K562 (cell line): ENCODE measurements around the gene SFXN3. TPM values are rescaled to one million over a fixed set of nuclear protein-coding genes. Genes with fewer than 3 reads are reported as not detected.
A peak's percentile ranks its signal among the peaks of the same experiment; 100 is the strongest.

Source experiments
- ADNP ChIP-seq: fragments of 200-800 bp; sonication (Bioruptor generic); IDR thresholded peaks from 2 replicates; pipeline ENCODE4 v1.6.1; 2016; ENCODE audit warnings: missing genetic modification characterization, missing compliant biosample characterization
- CCAR2 ChIP-seq: fragments of 200-400 bp; formaldehyde crosslinking; IDR thresholded peaks from 2 replicates; pipeline ENCODE4 v1.6.1; 2017; ENCODE audit warnings: mild to moderate bottlenecking, low read depth, low read length
- CHCHD3 ChIP-seq: fragments of 250-450 bp; sonication (Bioruptor Pico); IDR thresholded peaks from 2 replicates; pipeline ENCODE4 v2.1.2; 2022; ENCODE audit warnings: mild to moderate bottlenecking
- ELF4 ChIP-seq: fragments of 450-650 bp; formaldehyde crosslinking; IDR thresholded peaks from 2 replicates; pipeline ENCODE4 v1.4.0; 2022; ENCODE audit warnings: missing genetic modification characterization
- GTF2F1 ChIP-seq: IDR thresholded peaks from 2 replicates; pipeline ENCODE4 v1.6.1; 2011; ENCODE audit warnings: low read depth, low read length, improper control_type of control experiment
- KDM2B ChIP-seq: fragments of 250-450 bp; sonication (Bioruptor Pico); IDR thresholded peaks from 2 replicates; pipeline ENCODE4 v1.8.0; 2021; ENCODE audit warnings: mild to moderate bottlenecking, moderate library complexity
- KLF10 ChIP-seq: fragments of 250-450 bp; sonication (Bioruptor Pico); IDR thresholded peaks from 2 replicates; pipeline ENCODE4 v1.6.1; 2021; ENCODE audit warnings: matching md5 sums
- KLF13 ChIP-seq: fragments of 450-650 bp; IDR thresholded peaks from 2 replicates; pipeline ENCODE4 v1.6.1; 2016; ENCODE audit warnings: missing genetic modification characterization, low read depth, mild to moderate bottlenecking, missing compliant biosample characterization, moderate library complexity, borderline replicate concordance
- LARP7 ChIP-seq: fragments of 450-650 bp; IDR thresholded peaks from 2 replicates; pipeline ENCODE4 v1.6.1; 2016
- NBN ChIP-seq: fragments of 450-650 bp; IDR thresholded peaks from 2 replicates; pipeline ENCODE4 v1.6.1; 2016; ENCODE audit warnings: low read depth, mild to moderate bottlenecking
- PHF20 ChIP-seq: fragments of 450-650 bp; IDR thresholded peaks from 2 replicates; pipeline ENCODE4 v1.6.1; 2018; ENCODE audit not compliant: partially characterized antibody
- ZBTB17 ChIP-seq: fragments of 450-650 bp; formaldehyde crosslinking; IDR thresholded peaks from 2 replicates; pipeline ENCODE4 v1.4.0; 2020; ENCODE audit warnings: mild to moderate bottlenecking
- ZFPM2 ChIP-seq: fragments of 250-450 bp; sonication (Bioruptor Pico); IDR thresholded peaks from 2 replicates; pipeline ENCODE4 v1.5.1; 2022; ENCODE audit warnings: mild to moderate bottlenecking
- ZNF184 ChIP-seq: sonication (generic); formaldehyde crosslinking; IDR thresholded peaks from 2 replicates; pipeline ENCODE4 v1.5.0; 2020; ENCODE audit warnings: missing genetic modification reagents
- ZNF79 ChIP-seq: fragments of 250-450 bp; sonication (Bioruptor Pico); IDR thresholded peaks from 2 replicates; pipeline ENCODE4 v1.4.0; 2020; ENCODE audit warnings: low read depth, mild to moderate bottlenecking, moderate library complexity
- ZSCAN32 ChIP-seq: fragments of 450-650 bp; formaldehyde crosslinking; IDR thresholded peaks from 2 replicates; pipeline ENCODE4 v1.4.0; 2020; ENCODE audit warnings: mild to moderate bottlenecking, moderate library complexity
- polyA plus RNA-seq, 8 experiments: library from polyadenylated mRNA; depleted of rRNA in 4 of 8; stranded (reverse) in 5 of 8; unstranded in 3 of 8; fragments of >200 nt; fragmentation: Nextera tagmentation in 2 of 8; fragmentation: Illumina TruSeq in 1 of 8; extraction: Ambion mirVana in 2 of 8; extraction: Trizol in 1 of 8; gene quantifications; 2 replicates each; pipeline versions ENCODE4 v1.2.1 to v1.2.3, GENCODE V29; 2011 to 2014; ENCODE audit warnings: inconsistent platforms in 1 of 8, missing spikeins in 1 of 8
- total RNA-seq, 7 experiments: library from RNA; depleted of rRNA in 6 of 7; stranded (reverse); fragments of >200 nt in 6 of 7; fragmentation: Illumina TruSeq in 2 of 7; extraction: Trizol in 2 of 7; gene quantifications; 2 replicates each; pipeline versions ENCODE4 v1.2.1 to v1.2.3, GENCODE V29; 2011 to 2021; ENCODE audit warnings: low replicate concordance in 1 of 7
- TF ChIP-seq, protein P1 (sequence below): fragments of 450-650 bp; IDR thresholded peaks from 2 replicates; pipeline ENCODE4 v1.6.1; 2018; ENCODE audit warnings: mild to moderate bottlenecking, low read depth; ENCODE audit not compliant: partially characterized antibody
- TF ChIP-seq, protein P2 (sequence below): sonication (generic); formaldehyde crosslinking; IDR thresholded peaks from 2 replicates; pipeline ENCODE4 v1.8.1; 2023; ENCODE audit warnings: missing genetic modification reagents, mild to moderate bottlenecking, borderline replicate concordance
- TF ChIP-seq, protein P3 (sequence below): fragments of 450-650 bp; formaldehyde crosslinking; IDR thresholded peaks from 2 replicates; pipeline ENCODE4 v1.4.0; 2020; ENCODE audit warnings: mild to moderate bottlenecking, moderate library complexity
- TF ChIP-seq, protein P4 (sequence below): sonication (generic); IDR thresholded peaks from 2 replicates; pipeline ENCODE4 v1.6.1; 2016

Gene SFXN3
- total and polyA plus RNA-seq, 9 of the 15 experiments (the other 6 are each of a cell fraction or from before 2014, with no cell fraction given): 0.24 to 4.6 (median 0.86) TPM

DNA sequence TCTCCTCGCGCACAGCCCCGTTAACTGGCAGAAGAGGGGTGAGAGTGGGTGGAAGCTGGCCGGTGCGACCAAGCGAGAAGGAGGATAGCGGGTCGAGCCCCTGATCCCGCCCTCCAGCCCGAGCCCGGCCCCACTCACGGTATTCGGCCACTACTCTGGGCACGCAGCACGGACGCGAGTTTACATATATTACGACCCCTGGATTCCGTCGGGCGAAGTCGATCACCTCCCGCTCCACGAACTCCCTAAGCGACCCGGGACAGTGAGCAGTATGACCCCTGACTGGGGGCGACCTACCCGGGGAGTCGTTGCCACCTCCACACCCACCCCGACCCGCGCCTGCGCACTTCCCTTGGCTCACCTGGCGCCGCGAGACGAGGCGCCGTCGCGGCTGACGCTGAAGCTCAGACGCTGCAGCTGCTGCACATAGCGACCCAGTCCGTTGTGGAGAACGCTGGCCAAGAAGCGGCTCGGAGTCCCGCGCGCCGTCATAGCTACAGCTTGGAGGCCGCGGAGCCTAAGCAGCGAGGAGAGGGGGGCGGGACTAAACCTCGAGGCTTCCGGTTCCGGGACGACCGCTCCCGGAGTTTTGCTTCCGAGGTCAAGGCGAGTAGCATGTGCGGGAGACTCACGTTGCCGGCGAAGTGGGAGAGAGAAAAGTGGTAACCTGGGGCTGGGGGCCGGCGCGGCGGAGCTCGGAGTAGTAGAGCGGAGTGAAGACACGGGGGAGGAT lies 43.9 kb upstream of the SFXN3 start, which contains the start of the genes MRPL43 and TWNK (continued):
- TF ChIP-seq, protein P1, sequence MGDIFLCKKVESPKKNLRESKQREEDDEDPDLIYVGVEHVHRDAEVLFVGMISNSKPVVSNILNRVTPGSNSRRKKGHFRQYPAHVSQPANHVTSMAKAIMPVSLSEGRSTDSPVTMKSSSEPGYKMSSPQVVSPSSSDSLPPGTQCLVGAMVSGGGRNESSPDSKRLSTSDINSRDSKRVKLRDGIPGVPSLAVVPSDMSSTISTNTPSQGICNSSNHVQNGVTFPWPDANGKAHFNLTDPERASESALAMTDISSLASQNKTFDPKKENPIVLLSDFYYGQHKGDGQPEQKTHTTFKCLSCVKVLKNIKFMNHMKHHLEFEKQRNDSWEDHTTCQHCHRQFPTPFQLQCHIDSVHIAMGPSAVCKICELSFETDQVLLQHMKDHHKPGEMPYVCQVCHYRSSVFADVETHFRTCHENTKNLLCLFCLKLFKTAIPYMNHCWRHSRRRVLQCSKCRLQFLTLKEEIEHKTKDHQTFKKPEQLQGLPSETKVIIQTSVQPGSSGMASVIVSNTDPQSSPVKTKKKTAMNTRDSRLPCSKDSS: no peak
- no peak for TF ChIP-seq KLF13 (tag)
- no peak for TF ChIP-seq LARP7
- TF ChIP-seq, protein P2, sequence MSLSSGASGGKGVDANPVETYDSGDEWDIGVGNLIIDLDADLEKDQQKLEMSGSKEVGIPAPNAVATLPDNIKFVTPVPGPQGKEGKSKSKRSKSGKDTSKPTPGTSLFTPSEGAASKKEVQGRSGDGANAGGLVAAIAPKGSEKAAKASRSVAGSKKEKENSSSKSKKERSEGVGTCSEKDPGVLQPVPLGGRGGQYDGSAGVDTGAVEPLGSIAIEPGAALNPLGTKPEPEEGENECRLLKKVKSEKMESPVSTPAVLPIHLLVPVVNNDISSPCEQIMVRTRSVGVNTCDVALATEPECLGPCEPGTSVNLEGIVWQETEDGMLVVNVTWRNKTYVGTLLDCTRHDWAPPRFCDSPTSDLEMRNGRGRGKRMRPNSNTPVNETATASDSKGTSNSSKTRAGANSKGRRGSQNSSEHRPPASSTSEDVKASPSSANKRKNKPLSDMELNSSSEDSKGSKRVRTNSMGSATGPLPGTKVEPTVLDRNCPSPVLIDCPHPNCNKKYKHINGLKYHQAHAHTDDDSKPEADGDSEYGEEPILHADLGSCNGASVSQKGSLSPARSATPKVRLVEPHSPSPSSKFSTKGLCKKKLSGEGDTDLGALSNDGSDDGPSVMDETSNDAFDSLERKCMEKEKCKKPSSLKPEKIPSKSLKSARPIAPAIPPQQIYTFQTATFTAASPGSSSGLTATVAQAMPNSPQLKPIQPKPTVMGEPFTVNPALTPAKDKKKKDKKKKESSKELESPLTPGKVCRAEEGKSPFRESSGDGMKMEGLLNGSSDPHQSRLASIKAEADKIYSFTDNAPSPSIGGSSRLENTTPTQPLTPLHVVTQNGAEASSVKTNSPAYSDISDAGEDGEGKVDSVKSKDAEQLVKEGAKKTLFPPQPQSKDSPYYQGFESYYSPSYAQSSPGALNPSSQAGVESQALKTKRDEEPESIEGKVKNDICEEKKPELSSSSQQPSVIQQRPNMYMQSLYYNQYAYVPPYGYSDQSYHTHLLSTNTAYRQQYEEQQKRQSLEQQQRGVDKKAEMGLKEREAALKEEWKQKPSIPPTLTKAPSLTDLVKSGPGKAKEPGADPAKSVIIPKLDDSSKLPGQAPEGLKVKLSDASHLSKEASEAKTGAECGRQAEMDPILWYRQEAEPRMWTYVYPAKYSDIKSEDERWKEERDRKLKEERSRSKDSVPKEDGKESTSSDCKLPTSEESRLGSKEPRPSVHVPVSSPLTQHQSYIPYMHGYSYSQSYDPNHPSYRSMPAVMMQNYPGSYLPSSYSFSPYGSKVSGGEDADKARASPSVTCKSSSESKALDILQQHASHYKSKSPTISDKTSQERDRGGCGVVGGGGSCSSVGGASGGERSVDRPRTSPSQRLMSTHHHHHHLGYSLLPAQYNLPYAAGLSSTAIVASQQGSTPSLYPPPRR (CRISPR knock-in tag): no peak
- no peak for TF ChIP-seq ZFPM2
- TF ChIP-seq, protein P3, sequence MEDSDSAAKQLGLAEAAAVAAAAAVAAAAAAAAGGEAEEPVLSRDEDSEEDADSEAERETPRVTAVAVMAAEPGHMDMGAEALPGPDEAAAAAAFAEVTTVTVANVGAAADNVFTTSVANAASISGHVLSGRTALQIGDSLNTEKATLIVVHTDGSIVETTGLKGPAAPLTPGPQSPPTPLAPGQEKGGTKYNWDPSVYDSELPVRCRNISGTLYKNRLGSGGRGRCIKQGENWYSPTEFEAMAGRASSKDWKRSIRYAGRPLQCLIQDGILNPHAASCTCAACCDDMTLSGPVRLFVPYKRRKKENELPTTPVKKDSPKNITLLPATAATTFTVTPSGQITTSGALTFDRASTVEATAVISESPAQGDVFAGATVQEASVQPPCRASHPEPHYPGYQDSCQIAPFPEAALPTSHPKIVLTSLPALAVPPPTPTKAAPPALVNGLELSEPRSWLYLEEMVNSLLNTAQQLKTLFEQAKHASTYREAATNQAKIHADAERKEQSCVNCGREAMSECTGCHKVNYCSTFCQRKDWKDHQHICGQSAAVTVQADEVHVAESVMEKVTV (CRISPR knock-in tag): no peak
- TF ChIP-seq CCAR2: no peak
- no peak for TF ChIP-seq KLF10
- no peak for TF ChIP-seq ZNF184 (CRISPR knock-in tag)
- TF ChIP-seq ZNF79 (CRISPR knock-in tag): no peak
- TF ChIP-seq GTF2F1: no peak
- TF ChIP-seq ELF4: no peak
- no peak for TF ChIP-seq NBN
- no peak for TF ChIP-seq ZBTB17
- TF ChIP-seq, protein P4, sequence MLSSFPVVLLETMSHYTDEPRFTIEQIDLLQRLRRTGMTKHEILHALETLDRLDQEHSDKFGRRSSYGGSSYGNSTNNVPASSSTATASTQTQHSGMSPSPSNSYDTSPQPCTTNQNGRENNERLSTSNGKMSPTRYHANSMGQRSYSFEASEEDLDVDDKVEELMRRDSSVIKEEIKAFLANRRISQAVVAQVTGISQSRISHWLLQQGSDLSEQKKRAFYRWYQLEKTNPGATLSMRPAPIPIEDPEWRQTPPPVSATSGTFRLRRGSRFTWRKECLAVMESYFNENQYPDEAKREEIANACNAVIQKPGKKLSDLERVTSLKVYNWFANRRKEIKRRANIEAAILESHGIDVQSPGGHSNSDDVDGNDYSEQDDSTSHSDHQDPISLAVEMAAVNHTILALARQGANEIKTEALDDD: no peak
- TF ChIP-seq ZSCAN32 (CRISPR knock-in tag): no peak
- no peak for TF ChIP-seq CHCHD3 (CRISPR knock-in tag)
- peak; percentile 91 for TF ChIP-seq PHF20
- TF ChIP-seq ADNP (tag): no peak
- no peak for TF ChIP-seq KDM2B (CRISPR knock-in tag)
